ENCODE results near the gene LARGE2. TPM values are rescaled to one million over a fixed set of nuclear protein-coding genes. Genes with fewer than 3 reads are reported as not detected.

LARGE2 gene
- total and polyA plus RNA-seq, 10 of the 15 experiments (the other 5 are each of a cell fraction or from before 2014, with no cell fraction given), result 0.03 to 0.41 (median 0.19) TPM; not detected in 6

DNA sequence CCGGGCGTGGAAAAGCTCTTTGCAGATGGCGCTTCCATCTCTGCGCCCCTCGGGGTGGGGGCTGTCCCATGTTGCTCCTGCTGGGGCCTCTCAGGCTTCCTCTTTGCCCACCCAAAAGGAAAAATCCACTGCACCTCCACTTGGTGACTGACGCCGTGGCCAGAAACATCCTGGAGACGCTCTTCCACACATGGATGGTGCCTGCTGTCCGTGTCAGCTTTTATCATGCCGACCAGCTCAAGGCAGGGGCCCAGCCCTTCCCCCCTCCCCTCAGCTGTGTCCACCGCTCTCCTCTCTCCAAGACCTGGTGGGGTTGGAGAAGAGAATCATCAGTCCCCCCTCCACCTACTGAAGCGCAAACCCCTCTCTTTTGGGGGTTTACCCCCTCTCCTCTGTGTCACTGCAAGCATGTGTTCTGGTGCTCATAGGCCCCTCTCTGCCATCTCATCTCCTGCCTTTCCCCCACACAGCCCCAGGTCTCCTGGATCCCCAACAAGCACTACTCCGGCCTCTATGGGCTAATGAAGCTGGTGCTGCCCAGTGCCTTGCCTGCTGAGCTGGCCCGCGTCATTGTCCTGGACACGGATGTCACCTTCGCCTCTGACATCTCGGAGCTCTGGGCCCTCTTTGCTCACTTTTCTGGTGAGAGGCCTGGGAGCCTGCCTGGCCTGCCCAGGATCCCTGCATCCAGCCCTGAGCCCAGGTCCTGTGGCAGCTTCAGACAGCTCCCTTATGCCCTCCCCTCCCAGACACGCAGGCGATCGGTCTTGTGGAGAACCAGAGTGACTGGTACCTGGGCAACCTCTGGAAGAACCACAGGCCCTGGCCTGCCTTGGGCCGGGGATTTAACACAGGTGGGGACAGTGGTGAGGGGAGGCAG is 1.8 kb downstream of the LARGE2 start:
- in situ Hi-C loops (cut with MboI) (no loop called here), intact Hi-C loops (cut with micrococcal nuclease; ENCODE audit: unreplicated experiment) (no loop called here)
- no peaks in the 10 kb centered on the region; the same call in 2 of the 3 replicates for H3K9me3 ChIP-seq (replicated peaks; ENCODE audit: control insufficient read depth, insufficient read depth, low read length)
- no peak overlapping the region for H3K9ac ChIP-seq (ENCODE audit: control insufficient read depth, insufficient read depth, low read length)
- H3K4me1 ChIP-seq (ENCODE audit: control insufficient read depth, insufficient read depth, low read length), result peaks cover 2% of the 10 kb centered on the region
- H4K20me1 ChIP-seq (ENCODE audit: control insufficient read depth, insufficient read depth), result no peaks in the 10 kb centered on the region
- H3K36me3 ChIP-seq (ENCODE audit: control insufficient read depth in 2 of 2, insufficient read depth in 2 of 2, low read length in 1 of 2), result no peaks in the 10 kb centered on the region
- no peak for DNase-seq (ENCODE audit: low read depth, low spot score)
- no peak overlapping the region for H2AFZ ChIP-seq (ENCODE audit: control insufficient read depth, low read depth, low read length)
- H3K27ac ChIP-seq (ENCODE audit: control insufficient read depth, insufficient read depth), result no peak overlapping the region
- no TSS peak for BruUV-seq (replicated peaks)
- no peak for FAIRE-seq
- H3K4me2 ChIP-seq (ENCODE audit: control insufficient read depth, insufficient read depth), result no peak overlapping the region
- TF ChIP-seq, protein P1, sequence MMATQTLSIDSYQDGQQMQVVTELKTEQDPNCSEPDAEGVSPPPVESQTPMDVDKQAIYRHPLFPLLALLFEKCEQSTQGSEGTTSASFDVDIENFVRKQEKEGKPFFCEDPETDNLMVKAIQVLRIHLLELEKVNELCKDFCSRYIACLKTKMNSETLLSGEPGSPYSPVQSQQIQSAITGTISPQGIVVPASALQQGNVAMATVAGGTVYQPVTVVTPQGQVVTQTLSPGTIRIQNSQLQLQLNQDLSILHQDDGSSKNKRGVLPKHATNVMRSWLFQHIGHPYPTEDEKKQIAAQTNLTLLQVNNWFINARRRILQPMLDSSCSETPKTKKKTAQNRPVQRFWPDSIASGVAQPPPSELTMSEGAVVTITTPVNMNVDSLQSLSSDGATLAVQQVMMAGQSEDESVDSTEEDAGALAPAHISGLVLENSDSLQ (IDR thresholded peaks at IDR 0.05), result no peak
- TF ChIP-seq MTA2 (IDR thresholded peaks at IDR 0.05; ENCODE audit: low read depth), result no peak
- TF ChIP-seq BMI1 (IDR thresholded peaks at IDR 0.05; ENCODE audit: borderline replicate concordance), result no peak
- no peak for TF ChIP-seq CEBPB (IDR thresholded peaks at IDR 0.05; ENCODE audit: borderline replicate concordance in 1 of 2, low read depth in 2 of 2, low read length in 2 of 2)
- CTCF ChIA-PET, result no interaction called here
- H3K79me2 ChIP-seq (ENCODE audit: control insufficient read depth, insufficient read depth, low read length), result no peaks in the 10 kb centered on the region
- 42% methylated on average over 22 of the region's 22 CpGs for WGBS (ENCODE audit: insufficient coverage, insufficient replicate concordance, low lambda C conversion rate, missing lambda C conversion rate)
- POLR2A ChIA-PET, result interaction anchor here (0.5 to 1.1 kb wide), 2 partner anchors 11 to 193 kb away, joined by 5 to 8 read pairs; no protein-coding TSS in a partner anchor
- H3K4me3 ChIP-seq, result no peak overlapping the region
- RAD21 ChIA-PET (ENCODE audit: unreplicated experiment), result interaction anchor here (0.6 to 0.7 kb wide), 2 partner anchors 17 to 84 kb away, joined by 3 to 5 read pairs; no protein-coding TSS in a partner anchor
- no peak for ATAC-seq
- H3K27me3 ChIP-seq (replicated peaks in 1 of 2; ENCODE audit: control insufficient read depth in 2 of 2, insufficient read depth in 2 of 2, low read length in 1 of 2), result peaks cover 6 to 18% of the 10 kb centered on the region in 2 experiments; a peak in 3 of 4 replicates
- SMC1A ChIA-PET (ENCODE audit: uncharacterized antibody, unreplicated experiment), result no interaction called here

DNA sequence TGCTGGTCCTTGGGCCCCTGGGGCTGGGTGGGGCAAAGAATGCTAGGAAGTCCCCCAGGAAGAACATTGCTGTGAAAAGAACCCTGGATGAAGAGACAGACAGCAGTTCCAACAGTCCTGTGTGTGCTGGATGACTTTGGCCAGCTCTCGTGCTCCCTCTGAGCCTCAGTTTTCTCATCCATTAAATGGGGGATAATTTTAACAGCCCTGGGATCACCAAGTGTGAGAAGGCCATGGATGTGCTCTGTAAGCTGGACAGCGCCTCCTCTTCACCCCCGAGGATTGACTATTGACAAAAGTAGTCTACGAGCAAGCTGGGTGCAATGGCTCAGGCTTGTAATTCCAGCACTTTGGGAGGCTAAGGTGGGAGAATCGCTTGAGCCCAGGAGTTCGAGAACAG is 2.5 kb downstream of the LARGE2 start:
- Histone ChIP-seq H3K27me3 (replicated peaks in 1 of 2; ENCODE audit: control insufficient read depth in 2 of 2, insufficient read depth in 2 of 2, low read length in 1 of 2) (peaks cover 6 to 18% of the 10 kb centered on the region in 2 experiments; a peak in 3 of 4 replicates), H3K4me2 (ENCODE audit: control insufficient read depth, insufficient read depth) (no peak overlapping the region), H3K9me3 (replicated peaks; ENCODE audit: control insufficient read depth, insufficient read depth, low read length) (no peaks in the 10 kb centered on the region; the same call in 2 of the 3 replicates), H3K4me1 (ENCODE audit: control insufficient read depth, insufficient read depth, low read length) (peaks cover 7% of the 10 kb centered on the region), H3K4me3 (no peak overlapping the region), H3K27ac (ENCODE audit: control insufficient read depth, insufficient read depth) (no peak overlapping the region), H3K79me2 (ENCODE audit: control insufficient read depth, insufficient read depth, low read length) (no peaks in the 10 kb centered on the region), H4K20me1 (ENCODE audit: control insufficient read depth, insufficient read depth) (no peaks in the 10 kb centered on the region), H2AFZ (ENCODE audit: control insufficient read depth, low read depth, low read length) (no peak overlapping the region), H3K36me3 (ENCODE audit: control insufficient read depth in 2 of 2, insufficient read depth in 2 of 2, low read length in 1 of 2) (no peaks in the 10 kb centered on the region), H3K9ac (ENCODE audit: control insufficient read depth, insufficient read depth, low read length) (no peak overlapping the region)
- SMC1A ChIA-PET (ENCODE audit: uncharacterized antibody, unreplicated experiment), result no interaction called here
- intact Hi-C loops (cut with micrococcal nuclease; ENCODE audit: unreplicated experiment) (no loop called here), in situ Hi-C loops (cut with MboI) (no loop called here)
- ATAC-seq (no peak), DNase-seq (ENCODE audit: low read depth, low spot score) (no peak), FAIRE-seq (no peak)
- CTCF ChIA-PET, result no interaction called here
- no TSS peak for BruUV-seq (replicated peaks)
- POLR2A ChIA-PET, result interaction anchor here (1.1 kb wide), 1 partner anchor 10 kb away, joined by 8 read pairs; no protein-coding TSS in a partner anchor
- RAD21 ChIA-PET (ENCODE audit: unreplicated experiment), result no interaction called here
- 71% methylated on average over 6 of the region's 6 CpGs for WGBS (ENCODE audit: insufficient coverage, insufficient replicate concordance, low lambda C conversion rate, missing lambda C conversion rate)
- TF ChIP-seq POLR2AphosphoS5 (IDR thresholded peaks at IDR 0.05; ENCODE audit: low read length), result no peak
- TF ChIP-seq, protein P2, sequence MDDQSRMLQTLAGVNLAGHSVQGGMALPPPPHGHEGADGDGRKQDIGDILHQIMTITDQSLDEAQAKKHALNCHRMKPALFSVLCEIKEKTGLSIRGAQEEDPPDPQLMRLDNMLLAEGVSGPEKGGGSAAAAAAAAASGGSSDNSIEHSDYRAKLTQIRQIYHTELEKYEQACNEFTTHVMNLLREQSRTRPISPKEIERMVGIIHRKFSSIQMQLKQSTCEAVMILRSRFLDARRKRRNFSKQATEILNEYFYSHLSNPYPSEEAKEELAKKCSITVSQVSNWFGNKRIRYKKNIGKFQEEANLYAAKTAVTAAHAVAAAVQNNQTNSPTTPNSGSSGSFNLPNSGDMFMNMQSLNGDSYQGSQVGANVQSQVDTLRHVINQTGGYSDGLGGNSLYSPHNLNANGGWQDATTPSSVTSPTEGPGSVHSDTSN (IDR thresholded peaks at IDR 0.05; ENCODE audit: insufficient replicate concordance, low read depth, low read length), result no peak
- TF ChIP-seq CREB1 (IDR thresholded peaks at IDR 0.05; ENCODE audit: low read depth), result no peak
- TF ChIP-seq, protein P3, sequence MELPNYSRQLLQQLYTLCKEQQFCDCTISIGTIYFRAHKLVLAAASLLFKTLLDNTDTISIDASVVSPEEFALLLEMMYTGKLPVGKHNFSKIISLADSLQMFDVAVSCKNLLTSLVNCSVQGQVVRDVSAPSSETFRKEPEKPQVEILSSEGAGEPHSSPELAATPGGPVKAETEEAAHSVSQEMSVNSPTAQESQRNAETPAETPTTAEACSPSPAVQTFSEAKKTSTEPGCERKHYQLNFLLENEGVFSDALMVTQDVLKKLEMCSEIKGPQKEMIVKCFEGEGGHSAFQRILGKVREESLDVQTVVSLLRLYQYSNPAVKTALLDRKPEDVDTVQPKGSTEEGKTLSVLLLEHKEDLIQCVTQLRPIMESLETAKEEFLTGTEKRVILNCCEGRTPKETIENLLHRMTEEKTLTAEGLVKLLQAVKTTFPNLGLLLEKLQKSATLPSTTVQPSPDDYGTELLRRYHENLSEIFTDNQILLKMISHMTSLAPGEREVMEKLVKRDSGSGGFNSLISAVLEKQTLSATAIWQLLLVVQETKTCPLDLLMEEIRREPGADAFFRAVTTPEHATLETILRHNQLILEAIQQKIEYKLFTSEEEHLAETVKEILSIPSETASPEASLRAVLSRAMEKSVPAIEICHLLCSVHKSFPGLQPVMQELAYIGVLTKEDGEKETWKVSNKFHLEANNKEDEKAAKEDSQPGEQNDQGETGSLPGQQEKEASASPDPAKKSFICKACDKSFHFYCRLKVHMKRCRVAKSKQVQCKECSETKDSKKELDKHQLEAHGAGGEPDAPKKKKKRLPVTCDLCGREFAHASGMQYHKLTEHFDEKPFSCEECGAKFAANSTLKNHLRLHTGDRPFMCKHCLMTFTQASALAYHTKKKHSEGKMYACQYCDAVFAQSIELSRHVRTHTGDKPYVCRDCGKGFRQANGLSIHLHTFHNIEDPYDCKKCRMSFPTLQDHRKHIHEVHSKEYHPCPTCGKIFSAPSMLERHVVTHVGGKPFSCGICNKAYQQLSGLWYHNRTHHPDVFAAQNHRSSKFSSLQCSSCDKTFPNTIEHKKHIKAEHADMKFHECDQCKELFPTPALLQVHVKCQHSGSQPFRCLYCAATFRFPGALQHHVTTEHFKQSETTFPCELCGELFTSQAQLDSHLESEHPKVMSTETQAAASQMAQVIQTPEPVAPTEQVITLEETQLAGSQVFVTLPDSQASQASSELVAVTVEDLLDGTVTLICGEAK (IDR thresholded peaks at IDR 0.05; ENCODE audit: borderline replicate concordance), result no peak
- TF ChIP-seq NR2C2 (IDR thresholded peaks at IDR 0.05; ENCODE audit: borderline replicate concordance, control insufficient read depth, insufficient read length, low read depth), result no peak

Measured in GM12878 (cell line).